Peyer's patch (tissue), 4 donors: ENCODE measurements around the gene NXT1.

Experiments used
- CTCF ChIP-seq, 6 experiments: fragments of 450-650 bp in 4 of 6; fragments of 200-600 bp in 2 of 6; sonication (generic) in 1 of 6; IDR thresholded peaks; one replicate each; pipeline ENCODE4 v1.5.1; 2017 to 2019; ENCODE audit warnings: antibody characterized with exemption in 6 of 6, mild to moderate bottlenecking in 3 of 6, moderate library complexity in 1 of 6
- POLR2A ChIP-seq, 2 donors: fragments of 450-650 bp; IDR thresholded peaks; one replicate each; pipeline ENCODE4 v1.5.1; 2017; ENCODE audit warnings: antibody characterized with exemption in 2 of 2, mild to moderate bottlenecking in 2 of 2, moderate library complexity in 2 of 2

- no peak for TF ChIP-seq CTCF (IDR thresholded peaks at IDR 0.05)
- TF ChIP-seq POLR2A (IDR thresholded peaks at IDR 0.05) = no peak
These were observed 43.6 kb downstream of the NXT1 start for GRCh38 chr20:23393996-23394775.
